CD4-positive, alpha-beta T cell treated with Interleukin-15 for 4 hours (primary cell): ENCODE data around the gene PRPF6.

ENCODE experiments used
- DNase-seq: peaks from one replicate; pipeline ENCODE4 v3.0.0-alpha.2; 2020; ENCODE audit warnings: low spot score

The PRPF6 gene

DNA sequence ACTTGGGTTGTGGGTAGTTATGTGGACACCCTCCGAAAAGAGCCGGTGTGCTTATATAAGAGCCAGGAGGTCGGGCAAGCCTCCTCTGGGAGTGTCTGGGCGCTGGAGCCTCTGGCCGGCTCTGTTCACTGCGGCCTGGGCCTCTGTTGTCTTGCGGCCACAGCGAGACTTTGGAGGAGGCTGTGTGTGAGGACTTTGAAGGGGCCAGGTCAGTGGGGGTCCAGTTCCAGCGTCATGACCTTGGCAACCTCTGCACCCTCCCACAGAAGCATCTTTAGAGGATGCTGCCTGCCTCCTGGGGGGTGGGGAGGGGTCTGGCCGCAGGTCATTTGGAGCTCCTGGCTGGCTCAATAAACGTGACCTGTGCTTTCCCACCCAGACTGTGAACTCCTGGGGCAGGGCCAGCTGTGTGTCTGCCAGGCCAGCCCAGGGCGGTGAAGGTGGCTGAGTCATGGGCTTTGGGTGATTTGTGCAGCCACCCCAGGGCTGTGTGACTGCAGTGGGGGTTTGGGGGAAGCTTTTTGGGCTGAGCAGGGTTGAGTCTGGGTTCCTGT is 83.3 kb downstream of the PRPF6 start:
- no peak for DNase-seq

GRCh38 chr20:64065062-64065973 is 84.4 kb downstream of the PRPF6 start:
- no peak for DNase-seq

DNA sequence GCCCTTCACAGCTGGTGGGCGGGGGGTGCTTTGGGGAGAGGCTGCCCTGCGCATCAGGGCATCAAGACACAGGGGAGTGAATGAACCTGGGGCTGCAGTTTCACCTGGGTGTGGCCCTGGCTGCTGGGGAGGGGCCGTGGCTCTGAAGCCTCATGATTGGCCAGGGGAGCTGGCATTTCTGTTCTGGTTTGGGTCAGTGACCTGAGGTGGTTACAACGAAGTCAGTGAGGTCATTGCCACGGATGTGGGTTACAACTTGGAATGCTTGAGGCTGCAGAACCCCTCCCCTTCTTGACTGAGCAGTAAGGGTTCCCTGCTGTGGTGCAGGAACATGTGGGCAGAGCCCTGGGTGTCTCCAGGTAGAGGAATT is 85.0 kb downstream of the PRPF6 start:
- DNase-seq, result peak; percentile 61

GRCh38 chr20:64067005-64067632 is 86.2 kb downstream of the PRPF6 start:
- DNase-seq, result no peak

GRCh38 chr20:64067733-64068307 is 86.9 kb downstream of the PRPF6 start:
- no peak for DNase-seq

GRCh38 chr20:64068386-64069208 is 87.7 kb downstream of the PRPF6 start:
- DNase-seq, result no peak

DNA sequence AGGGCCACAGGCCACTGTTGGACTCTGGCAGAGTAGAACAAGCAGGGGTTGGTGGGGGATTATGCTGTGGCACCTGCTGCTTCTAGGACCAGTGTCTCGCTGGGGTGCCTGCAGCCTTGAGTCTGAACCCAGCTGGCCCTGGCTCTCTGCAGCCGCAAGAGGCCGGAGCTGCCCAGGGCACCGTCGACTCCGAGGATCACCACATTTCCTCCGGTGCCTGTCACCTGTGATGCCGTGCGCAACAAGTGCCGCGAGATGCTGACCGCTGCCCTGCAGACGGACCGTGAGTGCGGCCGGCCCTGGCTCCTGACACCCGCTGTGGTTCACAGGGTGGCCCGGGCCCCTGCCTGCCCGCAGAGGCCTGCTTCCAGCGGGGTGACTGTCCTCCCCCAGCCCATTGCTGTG is 88.3 kb downstream of the PRPF6 start:
- DNase-seq, result no peak

- DNase-seq, result peak; percentile 14
Observed at GRCh38 chr20:64069614-64070243, 88.8 kb downstream of the PRPF6 start.

DNA sequence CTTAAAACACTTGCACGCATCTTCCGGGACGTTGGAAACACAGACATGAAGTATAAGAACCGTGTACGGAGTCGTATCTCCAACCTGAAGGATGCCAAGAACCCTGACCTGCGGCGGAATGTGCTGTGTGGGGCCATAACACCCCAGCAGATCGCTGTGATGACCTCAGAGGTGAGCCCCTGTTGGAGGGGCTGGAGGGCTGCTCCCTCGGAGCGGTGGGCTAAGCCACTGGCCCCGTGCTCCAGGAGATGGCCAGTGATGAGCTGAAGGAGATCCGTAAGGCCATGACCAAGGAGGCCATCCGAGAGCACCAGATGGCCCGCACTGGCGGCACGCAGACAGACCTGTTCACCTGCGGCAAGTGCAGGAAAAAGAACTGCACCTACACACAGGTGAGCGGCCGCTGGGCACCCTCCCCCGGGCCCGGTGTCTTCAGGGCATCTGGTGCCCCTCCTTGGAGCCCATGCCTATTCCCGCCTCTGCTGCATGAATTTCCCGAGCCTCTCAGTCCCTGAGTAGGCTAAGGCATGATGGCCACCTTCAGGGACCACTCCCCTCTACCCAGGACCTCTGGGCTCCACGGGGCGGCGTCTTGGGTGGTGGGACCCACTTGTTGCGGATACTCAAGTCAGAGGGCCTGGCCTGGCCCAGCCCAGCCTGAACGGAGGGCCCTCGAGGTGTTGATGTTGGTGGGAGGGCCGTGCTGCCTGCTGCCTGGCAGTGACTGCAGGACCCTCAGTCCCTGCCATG is 89.5 kb downstream of the PRPF6 start:
- DNase-seq, result no peak

DNA sequence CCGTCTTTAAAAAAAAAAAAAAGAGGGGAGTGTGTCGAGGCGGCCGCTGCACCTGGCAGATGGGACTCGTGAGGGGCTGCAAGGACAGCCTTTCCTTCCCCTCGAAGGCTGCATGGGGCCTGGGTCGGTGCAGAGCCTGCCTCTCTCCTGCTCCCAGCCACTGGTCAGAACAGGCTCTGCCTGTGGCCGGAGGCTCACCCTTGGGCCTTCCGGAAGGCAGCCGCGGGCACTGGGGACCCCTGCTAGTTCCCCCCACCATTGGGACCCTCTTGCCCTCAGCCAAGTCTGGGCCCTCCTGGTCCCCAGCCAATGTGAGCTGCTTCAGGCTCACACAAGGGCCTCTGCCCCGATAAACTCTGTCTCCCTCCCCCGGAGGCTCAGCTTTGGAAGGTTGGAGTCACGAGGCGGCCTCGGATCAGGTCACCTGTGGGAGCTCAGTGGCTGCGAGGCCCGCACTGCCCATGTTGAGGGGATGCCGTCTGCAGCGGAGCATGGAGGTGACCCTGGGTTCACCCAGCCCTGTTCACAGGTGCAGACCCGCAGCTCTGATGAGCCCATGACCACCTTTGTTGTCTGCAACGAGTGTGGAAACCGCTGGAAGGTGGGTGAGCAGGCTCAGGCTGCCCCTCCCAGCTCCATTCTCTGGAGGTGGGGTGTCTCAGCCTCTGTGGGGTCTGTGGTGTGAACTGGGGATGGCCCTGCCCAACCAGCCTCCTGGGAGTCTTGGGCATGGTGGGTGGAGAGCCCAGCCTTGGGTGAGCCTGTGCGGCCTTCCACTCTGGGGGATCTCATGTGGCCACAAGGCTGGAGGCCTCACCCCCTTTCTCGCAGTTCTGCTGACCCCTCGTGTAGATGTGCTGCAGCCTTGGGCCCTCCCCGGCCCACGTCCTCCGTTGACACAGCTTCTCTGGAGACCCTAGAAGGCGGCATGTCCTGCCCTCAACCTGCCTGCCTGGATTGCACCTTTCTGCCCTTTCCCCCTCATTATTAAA is 90.7 kb downstream of the PRPF6 start:
- DNase-seq, result no peak

DNA sequence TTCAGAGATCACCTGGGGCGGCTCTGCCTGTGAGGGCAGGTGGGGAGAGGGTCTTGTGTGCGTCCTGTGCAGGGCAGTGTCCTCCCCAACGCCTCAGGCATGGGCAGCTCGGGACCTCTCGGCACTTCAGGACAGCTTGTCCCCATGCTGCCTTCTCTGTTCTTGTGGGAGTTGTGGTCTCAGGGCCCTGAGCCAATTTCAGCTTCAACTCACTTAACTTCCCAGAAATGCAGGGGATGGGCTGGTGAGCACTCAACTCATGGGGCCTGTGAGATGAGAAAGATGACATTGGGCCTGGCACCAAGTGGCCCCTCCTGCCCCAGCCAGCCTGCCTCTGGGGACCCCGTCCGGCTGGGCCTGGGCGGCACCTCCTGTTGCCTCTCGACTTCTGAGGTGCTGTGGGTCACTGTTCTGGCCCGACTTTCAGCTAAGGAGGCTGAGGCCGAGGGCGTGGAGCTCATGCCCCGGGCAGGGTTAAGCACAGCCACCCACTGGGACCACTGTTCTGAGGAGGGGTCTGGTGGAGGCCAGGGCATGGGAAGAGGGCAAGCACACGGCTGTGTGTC is 91.6 kb downstream of the PRPF6 start:
- no peak for DNase-seq

DNA sequence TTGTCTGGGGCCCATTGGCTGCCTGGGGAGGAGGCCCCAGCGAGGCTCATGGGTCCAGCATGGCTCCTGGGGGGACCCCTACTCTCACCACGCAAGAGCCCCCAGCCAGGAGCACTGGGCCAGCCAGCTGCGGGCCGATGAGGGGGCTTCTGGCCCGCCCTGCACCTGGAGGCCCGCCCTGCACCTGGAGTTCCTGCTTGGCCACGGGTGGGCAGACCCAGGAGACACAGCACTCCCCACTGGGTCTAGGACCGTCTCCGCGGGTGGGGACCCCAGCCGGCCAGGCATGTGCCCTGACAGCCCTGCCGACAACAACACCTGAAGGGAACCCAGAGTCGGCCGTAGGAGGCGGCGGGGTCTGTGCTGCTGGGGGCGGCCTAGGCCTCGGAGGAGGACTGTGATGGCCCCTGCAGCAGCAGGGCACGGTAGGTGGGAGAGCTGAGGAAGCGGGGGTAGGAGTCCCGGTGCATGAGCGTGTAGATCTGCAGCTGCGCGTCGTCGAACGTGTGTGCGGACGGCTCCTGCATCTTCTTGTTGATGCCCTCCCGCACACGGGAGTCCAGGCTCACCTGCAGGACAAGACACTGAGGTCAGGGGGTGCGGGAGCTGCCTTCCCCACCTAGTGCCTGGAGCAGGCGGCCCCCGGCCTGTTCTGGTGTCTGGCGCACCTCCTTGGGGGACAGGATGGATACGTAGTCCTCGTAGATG is 92.7 kb downstream of the PRPF6 start:
- DNase-seq, result no peak

DNA sequence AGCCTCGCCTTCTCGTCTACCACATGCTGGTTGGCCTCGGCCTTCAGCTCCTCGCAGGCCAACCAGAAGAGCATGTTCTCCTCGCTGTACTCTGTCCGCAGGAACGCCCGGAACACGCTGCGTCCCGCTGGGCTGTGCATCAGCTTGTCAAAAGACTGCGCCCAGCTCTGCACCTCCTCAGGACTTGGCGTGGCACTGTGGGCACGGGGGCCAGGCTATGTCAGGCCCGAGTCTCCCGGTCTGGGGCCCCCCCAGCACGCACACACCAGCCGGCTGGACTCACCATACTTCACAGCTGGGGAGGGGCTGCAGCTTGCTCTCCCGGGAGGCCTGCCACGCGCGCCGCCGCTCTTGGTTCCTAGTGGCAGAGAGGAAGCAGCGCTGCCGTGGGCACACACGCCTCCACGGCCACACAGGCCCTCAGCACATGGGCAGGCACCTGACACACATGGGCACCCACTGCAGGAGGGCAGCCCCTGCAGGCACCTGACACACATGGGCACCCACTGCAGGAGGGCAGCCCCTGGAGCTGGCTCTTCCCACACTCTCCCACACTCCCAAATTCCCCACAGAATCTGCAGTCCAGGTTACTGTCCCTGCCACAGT is 93.4 kb downstream of the PRPF6 start:
- DNase-seq, result no peak

DNA sequence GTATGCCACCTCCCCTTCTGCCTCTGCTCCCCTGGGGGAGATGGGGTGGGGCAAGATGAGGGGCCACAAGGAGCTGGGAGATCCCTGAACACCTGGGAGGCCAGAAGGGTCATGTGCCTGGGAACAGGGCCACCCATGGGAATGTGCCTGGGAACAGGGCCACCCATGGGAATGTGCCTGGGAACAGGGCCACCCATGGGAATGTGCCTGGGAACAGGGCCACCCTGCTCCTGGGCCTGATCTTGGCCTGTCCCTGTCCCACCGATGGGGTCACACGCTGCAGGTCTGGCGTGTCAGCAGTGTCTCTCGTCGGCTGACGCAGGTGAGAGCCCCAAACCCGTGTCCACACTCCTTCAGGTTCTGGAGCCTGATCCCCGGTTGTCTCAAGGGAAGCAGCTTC is 94.0 kb downstream of the PRPF6 start:
- no peak for DNase-seq

GRCh38 chr20:64075556-64075955 is 94.6 kb downstream of the PRPF6 start:
- no peak for DNase-seq

DNA sequence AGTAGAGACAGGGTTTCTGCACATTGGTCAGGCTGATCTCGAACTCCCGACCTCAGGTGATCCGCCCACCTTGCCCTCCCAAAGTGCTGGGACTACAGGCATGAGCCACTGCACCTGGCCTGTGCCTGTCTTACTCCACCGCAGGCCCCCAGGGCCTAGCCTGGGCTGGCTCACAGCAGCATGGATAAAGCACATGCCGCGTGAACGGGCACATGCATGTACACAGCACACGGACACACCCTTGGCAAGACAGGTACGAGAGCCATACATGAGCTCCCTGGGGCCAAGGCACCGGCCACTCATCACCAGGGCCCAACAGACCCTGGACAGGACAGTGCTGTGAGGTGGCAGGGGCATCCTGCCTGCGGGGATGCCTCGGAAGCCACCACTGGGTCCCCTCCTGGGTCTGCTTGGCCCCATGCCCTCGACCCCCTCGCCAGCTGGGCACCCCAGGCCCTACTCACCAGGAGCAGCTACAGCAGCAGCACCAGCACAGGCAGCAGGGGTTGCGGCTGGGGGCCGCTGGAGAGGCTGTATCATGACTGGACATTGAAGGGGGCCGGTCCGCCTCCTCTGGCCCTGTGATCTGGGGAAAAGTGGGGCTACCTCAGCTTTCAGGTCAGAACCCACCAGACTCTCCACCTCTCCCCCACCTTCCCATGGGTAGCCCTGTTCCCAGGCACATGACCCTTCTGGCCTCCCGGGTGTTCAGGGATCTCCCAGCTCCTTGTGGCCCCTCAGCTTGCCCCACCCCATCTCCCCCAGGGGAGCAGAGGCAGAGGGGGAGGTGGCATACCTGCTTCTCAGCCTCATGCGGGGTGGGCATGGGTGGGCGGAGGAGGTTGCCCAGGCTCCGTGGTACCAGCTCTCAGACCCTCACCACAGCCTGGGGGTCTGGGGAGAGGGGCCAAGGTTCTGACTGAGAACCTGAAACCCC is 95.4 kb downstream of the PRPF6 start:
- no peak for DNase-seq

DNA sequence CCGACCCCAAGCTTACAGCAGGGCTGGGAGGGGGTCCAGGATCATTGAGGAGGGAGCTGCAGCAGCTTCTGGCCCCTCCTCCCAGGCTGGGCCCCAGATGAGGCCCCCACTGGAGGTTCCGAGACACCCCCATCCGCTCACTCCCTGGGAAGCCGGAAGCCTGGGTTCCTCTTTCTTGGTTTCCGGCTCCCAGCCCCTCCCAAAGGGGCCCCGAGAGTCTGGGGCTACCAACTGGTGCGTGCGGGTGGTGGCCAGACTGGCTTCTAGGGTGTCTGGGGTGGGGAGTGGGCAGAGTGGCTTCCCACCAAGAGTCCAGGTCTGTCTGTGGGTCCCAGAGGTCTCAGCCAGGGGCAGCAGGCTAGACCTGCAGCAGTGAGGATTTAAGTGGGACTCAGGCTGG is 96.2 kb downstream of the PRPF6 start:
- DNase-seq, result no peak
